Brain microvascular endothelial cell (primary cell): Measurements from ENCODE around the gene PLPP2.

Source experiments
- DNase-seq: peaks from one replicate; pipeline ENCODE4 v3.0.0-alpha.2; 2020
- H3K27ac ChIP-seq: fragments of 250-450 bp; sonication (Bioruptor Pico); 2 replicates; pipeline ENCODE4 v1.5.1; 2020; ENCODE audit warnings: mild to moderate bottlenecking, moderate library complexity
- H3K27me3 ChIP-seq: fragments of 250-450 bp; sonication (Bioruptor Pico); replicated peaks from 2 replicates; pipeline ENCODE4 v1.5.1; 2020; ENCODE audit warnings: mild to moderate bottlenecking
- H3K36me3 ChIP-seq: fragments of 250-450 bp; sonication (Bioruptor Pico); replicated peaks from 2 replicates; pipeline ENCODE4 v1.5.1; 2020; ENCODE audit warnings: mild to moderate bottlenecking
- H3K4me3 ChIP-seq: 2 replicates; pipeline ENCODE4 v1.5.1; 2011; ENCODE audit warnings: low read depth, mild to moderate bottlenecking, control low read depth, low read length, moderate library complexity
- CTCF ChIP-seq: IDR thresholded peaks from 2 replicates; pipeline ENCODE4 v1.5.1; 2011; ENCODE audit warnings: low read depth, mild to moderate bottlenecking, moderate library complexity, low read length, control low read depth, inconsistent platforms; ENCODE audit errors: missing control alignments
- in situ Hi-C: cut with HindIII; loops from 2 replicates; pipeline ENCODE4 v1.10.0; 2017; ENCODE audit warnings: low sequenced_read_pairs, low pct_ligation_motif_present

PLPP2 gene

DNA sequence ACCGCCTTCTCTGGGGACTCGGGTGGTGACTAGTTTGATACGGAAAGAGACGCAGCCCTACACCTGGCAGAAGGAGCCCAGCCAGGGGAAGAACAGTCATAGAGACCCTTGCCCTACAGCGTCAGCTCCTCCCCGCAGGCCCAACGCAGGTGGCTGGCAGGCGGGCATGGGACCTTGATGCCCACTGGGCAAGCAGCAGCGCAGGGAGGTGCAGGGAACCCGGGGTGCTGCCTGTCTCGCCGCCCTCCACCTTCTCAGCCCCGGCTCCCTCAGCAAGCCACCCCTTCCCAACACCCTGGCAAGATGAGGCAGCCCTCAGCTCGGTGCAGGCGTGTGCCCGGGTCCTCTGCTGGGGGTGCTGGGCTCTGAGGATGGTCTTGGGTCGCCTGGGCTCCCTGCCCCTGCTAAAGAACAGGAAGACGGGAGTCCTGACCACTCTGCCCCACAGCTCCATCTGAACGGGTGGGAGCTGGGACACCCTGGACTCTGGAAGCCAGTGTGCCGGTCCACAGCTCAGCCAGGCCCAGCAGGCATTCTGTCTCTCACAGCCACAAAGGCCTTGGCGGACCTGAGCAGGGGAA, 44.4 kb upstream of the PLPP2 start:
- no peak overlapping the region for H3K4me3 ChIP-seq
- in situ Hi-C loops = no loop called here
- peaks cover 24% of the 10 kb centered on the region for H3K36me3 ChIP-seq
- no peak for TF ChIP-seq CTCF
- H3K27ac ChIP-seq = no peak overlapping the region
- DNase-seq = no peak
- H3K27me3 ChIP-seq = no peaks in the 10 kb centered on the region

DNA sequence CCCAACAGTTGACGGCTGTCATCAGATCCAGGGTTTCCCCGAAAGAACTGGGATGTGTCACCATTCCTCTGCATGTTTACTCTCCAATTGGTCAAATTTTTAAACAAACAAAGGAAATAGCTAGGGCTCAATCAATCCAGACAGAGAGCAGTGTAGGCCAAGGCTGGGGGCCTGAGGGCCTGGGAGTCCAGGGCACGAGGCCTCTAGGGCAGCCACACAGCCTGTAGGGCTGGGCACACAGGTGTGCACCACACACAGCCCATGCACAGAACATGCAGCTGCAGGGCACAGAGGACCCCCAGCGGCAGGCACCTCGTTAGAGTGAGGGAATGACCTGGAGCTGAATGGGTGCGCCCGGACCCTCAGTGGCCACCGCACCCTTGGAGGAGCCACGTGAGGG, 43.9 kb upstream of the PLPP2 start:
- no peak for TF ChIP-seq CTCF
- Histone ChIP-seq H3K36me3 (peaks cover 26% of the 10 kb centered on the region), H3K4me3 (no peak overlapping the region), H3K27ac (no peak overlapping the region), H3K27me3 (no peaks in the 10 kb centered on the region)
- in situ Hi-C loops = no loop called here
- DNase-seq = no peak

- Histone ChIP-seq H3K4me3 (no peak overlapping the region), H3K27ac (no peak overlapping the region), H3K36me3 (peaks cover 30% of the 10 kb centered on the region), H3K27me3 (no peaks in the 10 kb centered on the region)
- DNase-seq = no peak
- in situ Hi-C loops = no loop called here
- no peak for TF ChIP-seq CTCF
Measured at GRCh38 chr19:334296-335071, 43.3 kb upstream of the PLPP2 start.

GRCh38 chr19:330503-330902, 39.3 kb upstream of the PLPP2 start:
- no peak overlapping the region for H3K27ac ChIP-seq
- peaks cover 63% of the 10 kb centered on the region for H3K36me3 ChIP-seq
- no peaks in the 10 kb centered on the region for H3K27me3 ChIP-seq
- in situ Hi-C loops = no loop called here
- no peak overlapping the region for H3K4me3 ChIP-seq
- no peak for TF ChIP-seq CTCF
- DNase-seq = no peak

DNA sequence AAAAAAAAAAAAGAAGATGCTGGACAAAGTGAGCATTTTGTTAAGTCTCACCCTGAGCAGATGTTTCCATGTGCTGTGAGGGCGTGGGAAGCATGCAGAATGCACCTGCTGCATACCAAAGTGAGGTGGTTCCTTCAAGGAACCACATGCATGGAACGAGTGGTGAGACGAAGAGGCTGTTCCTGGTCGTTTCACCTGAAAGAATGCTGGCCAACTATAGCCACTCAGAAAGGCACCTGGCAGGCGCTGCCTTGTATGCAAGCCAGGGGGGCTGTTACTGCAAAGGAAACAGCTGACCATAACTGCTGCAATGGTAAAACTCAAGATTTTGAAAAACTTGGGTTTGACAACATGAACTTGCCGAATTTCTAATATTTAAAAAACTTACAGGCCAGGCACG, 38.7 kb upstream of the PLPP2 start:
- Histone ChIP-seq H3K27ac (no peak overlapping the region), H3K27me3 (no peaks in the 10 kb centered on the region), H3K36me3 (peaks cover 65% of the 10 kb centered on the region), H3K4me3 (no peak overlapping the region)
- TF ChIP-seq CTCF = no peak
- DNase-seq = no peak
- in situ Hi-C loops = no loop called here
